ENCODE measurements around the gene GULP1. TPM values are rescaled to one million over a fixed set of nuclear protein-coding genes. Genes with fewer than 3 reads are reported as not detected.

Gene GULP1
- total RNA-seq, 1 donor = 21.7 TPM

GRCh38 chr2:188308483-188308882 is 16.8 kb downstream of the GULP1 start:
- DNase-seq (ENCODE audit: insufficient read length, low spot score, missing footprints) = peak; percentile 8
- Histone ChIP-seq H3K79me2 (ENCODE audit: insufficient read depth, low read length) (no peaks in the 10 kb centered on the region), H2AFZ (ENCODE audit: low read length) (no peak overlapping the region), H3K27ac (ENCODE audit: low read depth, low read length) (no peak overlapping the region), H3K4me2 (ENCODE audit: insufficient read depth, low read length) (no peak overlapping the region), H4K20me1 (ENCODE audit: insufficient read depth, low read length) (no peaks in the 10 kb centered on the region), H3K4me1 (ENCODE audit: insufficient read depth, low read length) (peaks cover 4% of the 10 kb centered on the region), H3K9me3 (ENCODE audit: low read depth, low read length) (no peaks in the 10 kb centered on the region), H3K4me3 (ENCODE audit: insufficient read depth, low read length) (no peak overlapping the region), H3K36me3 (ENCODE audit: insufficient read depth, low read length) (no peaks in the 10 kb centered on the region), H3K27me3 (ENCODE audit: insufficient read depth, low read length) (no peaks in the 10 kb centered on the region)
- TF ChIP-seq CTCF (IDR thresholded peaks at IDR 0.05; ENCODE audit: extremely low read depth, low read depth, low read length) = no peak

- Histone ChIP-seq H3K27me3 (ENCODE audit: insufficient read depth, low read length) (no peaks in the 10 kb centered on the region), H3K79me2 (ENCODE audit: insufficient read depth, low read length) (no peaks in the 10 kb centered on the region), H3K4me2 (ENCODE audit: insufficient read depth, low read length) (no peak overlapping the region), H3K27ac (ENCODE audit: low read depth, low read length) (no peak overlapping the region), H3K36me3 (ENCODE audit: insufficient read depth, low read length) (no peaks in the 10 kb centered on the region), H4K20me1 (ENCODE audit: insufficient read depth, low read length) (no peaks in the 10 kb centered on the region), H2AFZ (ENCODE audit: low read length) (no peak overlapping the region), H3K4me1 (ENCODE audit: insufficient read depth, low read length) (no peaks in the 10 kb centered on the region), H3K9me3 (ENCODE audit: low read depth, low read length) (no peaks in the 10 kb centered on the region), H3K4me3 (ENCODE audit: insufficient read depth, low read length) (no peak overlapping the region)
- no peak for DNase-seq (ENCODE audit: insufficient read length, low spot score, missing footprints)
- TF ChIP-seq CTCF (IDR thresholded peaks at IDR 0.05; ENCODE audit: extremely low read depth, low read depth, low read length) = no peak
Observed at GRCh38 chr2:188309364-188309763, 17.7 kb downstream of the GULP1 start.

- no peak for TF ChIP-seq CTCF (IDR thresholded peaks at IDR 0.05; ENCODE audit: extremely low read depth, low read depth, low read length)
- no peaks in the 10 kb centered on the region for H3K36me3 ChIP-seq (ENCODE audit: insufficient read depth, low read length)
- peaks cover 12% of the 10 kb centered on the region for H3K4me1 ChIP-seq (ENCODE audit: insufficient read depth, low read length)
- H3K27ac ChIP-seq (ENCODE audit: low read depth, low read length) = peak overlapping the region; percentile 26
- no peaks in the 10 kb centered on the region for H4K20me1 ChIP-seq (ENCODE audit: insufficient read depth, low read length)
- H3K4me2 ChIP-seq (ENCODE audit: insufficient read depth, low read length) = no peak overlapping the region
- no peaks in the 10 kb centered on the region for H3K27me3 ChIP-seq (ENCODE audit: insufficient read depth, low read length)
- H3K4me3 ChIP-seq (ENCODE audit: insufficient read depth, low read length) = no peak overlapping the region
- no peaks in the 10 kb centered on the region for H3K9me3 ChIP-seq (ENCODE audit: low read depth, low read length)
- H3K79me2 ChIP-seq (ENCODE audit: insufficient read depth, low read length) = no peaks in the 10 kb centered on the region
- no peak overlapping the region for H2AFZ ChIP-seq (ENCODE audit: low read length)
- no peak for DNase-seq (ENCODE audit: insufficient read length, low spot score, missing footprints)
Observed at GRCh38 chr2:188314314-188315054, 22.8 kb downstream of the GULP1 start.

GRCh38 chr2:188315750-188316149 is 24.1 kb downstream of the GULP1 start:
- Histone ChIP-seq H3K4me1 (ENCODE audit: insufficient read depth, low read length) (peaks cover 12% of the 10 kb centered on the region), H3K27me3 (ENCODE audit: insufficient read depth, low read length) (no peaks in the 10 kb centered on the region), H2AFZ (ENCODE audit: low read length) (no peak overlapping the region), H3K4me2 (ENCODE audit: insufficient read depth, low read length) (no peak overlapping the region), H3K27ac (ENCODE audit: low read depth, low read length) (no peak overlapping the region), H3K36me3 (ENCODE audit: insufficient read depth, low read length) (no peaks in the 10 kb centered on the region), H3K4me3 (ENCODE audit: insufficient read depth, low read length) (no peak overlapping the region), H3K9me3 (ENCODE audit: low read depth, low read length) (no peaks in the 10 kb centered on the region), H4K20me1 (ENCODE audit: insufficient read depth, low read length) (no peaks in the 10 kb centered on the region), H3K79me2 (ENCODE audit: insufficient read depth, low read length) (no peaks in the 10 kb centered on the region)
- no peak for DNase-seq (ENCODE audit: insufficient read length, low spot score, missing footprints)
- TF ChIP-seq CTCF (IDR thresholded peaks at IDR 0.05; ENCODE audit: extremely low read depth, low read depth, low read length) = no peak
